ENCODE results near the gene PTPN11. TPM values are rescaled to one million over a fixed set of nuclear protein-coding genes. Genes with fewer than 3 reads are reported as not detected.

PTPN11 gene
- polyA plus RNA-seq, 1 of the 3 experiments (the other 2 are of a cell fraction): 48.3 TPM

DNA sequence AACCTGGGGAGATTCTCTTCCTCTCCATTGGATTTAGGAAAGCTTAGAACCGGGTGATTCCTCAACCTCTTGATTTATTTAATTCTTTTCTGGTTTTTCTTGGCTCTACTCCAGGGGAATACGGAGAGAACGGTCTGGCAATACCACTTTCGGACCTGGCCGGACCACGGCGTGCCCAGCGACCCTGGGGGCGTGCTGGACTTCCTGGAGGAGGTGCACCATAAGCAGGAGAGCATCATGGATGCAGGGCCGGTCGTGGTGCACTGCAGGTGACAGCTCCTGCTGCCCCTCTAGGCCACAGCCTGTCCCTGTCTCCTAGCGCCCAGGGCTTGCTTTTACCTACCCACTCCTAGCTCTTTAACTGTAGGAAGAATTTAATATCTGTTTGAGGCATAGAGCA, 67.6 kb downstream of the PTPN11 start:
- peaks cover 6% of the 10 kb centered on the region; the same call in 1 of the 2 replicates for H3K79me2 ChIP-seq (ENCODE audit: insufficient read depth)
- no peak overlapping the region for H3K9ac ChIP-seq
- H4K20me1 ChIP-seq (ENCODE audit: insufficient read depth): no peaks in the 10 kb centered on the region
- 94% methylated on average over 10 of the region's 12 CpGs for WGBS (ENCODE audit: low lambda C conversion rate)
- H3K4me3 ChIP-seq (ENCODE audit: low read depth in 2 of 2, low read length in 1 of 2): no peak overlapping the region
- peaks cover 47 to 55% of the 10 kb centered on the region in 2 experiments for H3K36me3 ChIP-seq (replicated peaks in 1 of 2; ENCODE audit: control insufficient read depth in 1 of 2, insufficient read depth in 2 of 2, low read length in 1 of 2)
- H3F3A ChIP-seq (replicated peaks; ENCODE audit: insufficient read depth): peaks cover 3% of the 10 kb centered on the region
- no peak for DNase-seq
- no peak overlapping the region for H3K4me2 ChIP-seq
- H3K9me3 ChIP-seq: no peaks in the 10 kb centered on the region
- POLR2A ChIA-PET: no interaction called here
- CTCF ChIA-PET: interaction anchor here (0.6 to 1.0 kb wide), 4 partner anchors 13 to 693 kb away, joined by 3 read pairs; no protein-coding TSS in a partner anchor
- no peak overlapping the region for H3K27ac ChIP-seq (ENCODE audit: low read depth in 2 of 2, low read length in 1 of 2)
- H3K9me2 ChIP-seq: no peaks in the 10 kb centered on the region
- TF ChIP-seq IRF3 (IDR thresholded peaks at IDR 0.05; ENCODE audit: low read depth, low read length) (no peak), FOXM1 (IDR thresholded peaks at IDR 0.05; ENCODE audit: low read depth) (no peak), SIN3A (IDR thresholded peaks at IDR 0.05; ENCODE audit: borderline replicate concordance, low read depth, low read length) (no peak), EP300 (IDR thresholded peaks at IDR 0.05; ENCODE audit: borderline replicate concordance in 1 of 2, low read depth in 1 of 2, low read length in 1 of 2) (no peak), FOXJ3 (CRISPR knock-in tag; IDR thresholded peaks at IDR 0.05) (no peak), JUND (IDR thresholded peaks at IDR 0.05) (no peak), REST (IDR thresholded peaks at IDR 0.05; ENCODE audit: low read depth, low read length) (no peak), TCF12 (IDR thresholded peaks at IDR 0.05) (no peak), MXI1 (IDR thresholded peaks at IDR 0.05; ENCODE audit: low read depth, low read length) (no peak), CHD2 (IDR thresholded peaks at IDR 0.05; ENCODE audit: low read length, partially characterized antibody) (no peak), POLR2AphosphoS5 (IDR thresholded peaks at IDR 0.05; ENCODE audit: low read depth, low read length) (no peak), RAD21 (IDR thresholded peaks at IDR 0.05; ENCODE audit: low read length) (no peak)
- no peaks in the 10 kb centered on the region for H3K27me3 ChIP-seq (ENCODE audit: insufficient read depth)
- H3K4me1 ChIP-seq (ENCODE audit: control insufficient read depth in 1 of 2, insufficient read depth in 2 of 2, low read depth in 1 of 2, low read length in 1 of 2): no peaks in the 10 kb centered on the region
- H2AFZ ChIP-seq (ENCODE audit: low read depth): no peak overlapping the region

DNA sequence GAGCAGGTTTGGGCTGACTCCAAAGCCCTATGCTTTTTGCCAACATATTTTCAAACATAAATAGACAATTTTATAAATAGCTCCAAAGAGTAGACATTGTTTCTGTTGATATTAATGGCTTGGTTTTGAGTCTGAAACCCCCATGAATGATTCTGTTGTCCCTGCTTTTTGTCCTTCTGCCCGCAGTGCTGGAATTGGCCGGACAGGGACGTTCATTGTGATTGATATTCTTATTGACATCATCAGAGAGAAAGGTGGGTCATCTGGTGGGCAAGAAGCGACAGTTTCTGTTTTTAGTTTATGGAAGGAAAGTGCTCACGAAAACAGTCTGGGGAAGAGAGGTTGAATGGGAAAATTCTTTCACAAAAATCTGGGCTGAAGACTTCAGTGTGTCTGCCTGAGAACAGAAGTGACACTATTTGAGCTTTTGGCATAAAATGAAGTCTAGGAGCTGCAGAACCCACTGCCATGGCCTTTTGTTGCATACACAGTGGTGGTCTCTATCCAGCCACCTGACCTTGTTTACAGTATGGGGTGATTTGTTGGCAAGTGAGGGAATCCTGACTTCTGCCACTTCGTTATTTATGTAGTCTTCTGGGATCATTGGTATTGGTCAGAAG, 69.6 kb downstream of the PTPN11 start:
- no peak overlapping the region for H2AFZ ChIP-seq (ENCODE audit: low read depth)
- no peak overlapping the region for H3K9ac ChIP-seq
- ChIA-PET POLR2A (no interaction called here), CTCF (interaction anchor here (0.6 kb wide), 1 partner anchor 639 kb away, joined by 4 read pairs; no protein-coding TSS in a partner anchor)
- H4K20me1 ChIP-seq (ENCODE audit: insufficient read depth): no peaks in the 10 kb centered on the region
- no peak overlapping the region for H3K4me2 ChIP-seq
- DNase-seq: no peak
- 95% methylated on average over 6 of the region's 6 CpGs for WGBS (ENCODE audit: low lambda C conversion rate)
- H3F3A ChIP-seq (replicated peaks; ENCODE audit: insufficient read depth): peaks cover 3% of the 10 kb centered on the region
- H3K79me2 ChIP-seq (ENCODE audit: insufficient read depth): peaks cover 6% of the 10 kb centered on the region; the same call in 1 of the 2 replicates
- H3K4me3 ChIP-seq (ENCODE audit: low read depth in 2 of 2, low read length in 1 of 2): no peak overlapping the region
- no peaks in the 10 kb centered on the region for H3K9me3 ChIP-seq
- no peaks in the 10 kb centered on the region for H3K9me2 ChIP-seq
- H3K36me3 ChIP-seq (replicated peaks in 1 of 2; ENCODE audit: control insufficient read depth in 1 of 2, insufficient read depth in 2 of 2, low read length in 1 of 2): peaks cover 38 to 57% of the 10 kb centered on the region in 2 experiments
- H3K27ac ChIP-seq (ENCODE audit: low read depth in 2 of 2, low read length in 1 of 2): no peak overlapping the region
- H3K27me3 ChIP-seq (ENCODE audit: insufficient read depth): no peaks in the 10 kb centered on the region
- H3K4me1 ChIP-seq (ENCODE audit: control insufficient read depth in 1 of 2, insufficient read depth in 2 of 2, low read depth in 1 of 2, low read length in 1 of 2): no peaks in the 10 kb centered on the region
- TF ChIP-seq EZH2phosphoT487 (IDR thresholded peaks at IDR 0.05; ENCODE audit: borderline replicate concordance, low read depth): no peak
- TF ChIP-seq RAD21 (IDR thresholded peaks at IDR 0.05; ENCODE audit: low read length): no peak
- no peak for TF ChIP-seq SIN3A (IDR thresholded peaks at IDR 0.05; ENCODE audit: borderline replicate concordance, low read depth, low read length)
- no peak for TF ChIP-seq FOSL2 (IDR thresholded peaks at IDR 0.05; ENCODE audit: borderline replicate concordance, low read depth)
- no peak for TF ChIP-seq NRF1 (IDR thresholded peaks at IDR 0.05; ENCODE audit: low read depth, low read length)
- no peak for TF ChIP-seq RFX5 (IDR thresholded peaks at IDR 0.05; ENCODE audit: low read length)
- TF ChIP-seq MXI1 (IDR thresholded peaks at IDR 0.05; ENCODE audit: low read depth, low read length): no peak
- no peak for TF ChIP-seq MAX (IDR thresholded peaks at IDR 0.05; ENCODE audit: low read depth)
- no peak for TF ChIP-seq ELF1 (IDR thresholded peaks at IDR 0.05)
- TF ChIP-seq MEF2A (IDR thresholded peaks at IDR 0.05; ENCODE audit: borderline replicate concordance, low read depth): no peak
- TF ChIP-seq TEAD4 (IDR thresholded peaks at IDR 0.05; ENCODE audit: borderline replicate concordance, insufficient read depth): no peak
- TF ChIP-seq PBX3 (IDR thresholded peaks at IDR 0.05): no peak
- no peak for TF ChIP-seq IRF3 (IDR thresholded peaks at IDR 0.05; ENCODE audit: low read depth, low read length)

Measured in SK-N-SH (cell line).